ENCODE data around the gene PALM2AKAP2.

PALM2AKAP2 gene

GRCh38 chr9:109828254-109828653, 48.3 kb downstream of the PALM2AKAP2 start:
- H3K27ac ChIP-seq (ENCODE audit: low read length): no peak overlapping the region
- no peak overlapping the region for H3K9ac ChIP-seq (ENCODE audit: low read depth, low read length)
- H3K27me3 ChIP-seq (ENCODE audit: insufficient read depth, low read length): no peaks in the 10 kb centered on the region
- no peak overlapping the region for H3K4me3 ChIP-seq (ENCODE audit: low read length)
- H3K9me3 ChIP-seq (ENCODE audit: insufficient read depth, low read depth, low read length): no peaks in the 10 kb centered on the region
- no peaks in the 10 kb centered on the region for H3K4me1 ChIP-seq (ENCODE audit: insufficient read depth, low read length)
- no peaks in the 10 kb centered on the region for H3K36me3 ChIP-seq (ENCODE audit: insufficient read depth, low read depth, low read length)

Measured in iPS-20b (cell line).